GM23248 (cell line): ENCODE results near the gene SLC25A21.

ENCODE experiments used
- EZH2 ChIP-seq: fragments of 200-600 bp; sonication (generic); IDR thresholded peaks from 2 replicates; pipeline ENCODE4 v1.6.1; 2018; ENCODE audit warnings: antibody characterized with exemption, mild to moderate bottlenecking; ENCODE audit not compliant: insufficient read depth, poor library complexity, severe bottlenecking
- EZH2phosphoT487 ChIP-seq: fragments of 200-600 bp; sonication (generic); IDR thresholded peaks from 2 replicates; pipeline ENCODE4 v1.6.1; 2018; ENCODE audit warnings: antibody characterized with exemption, moderate library complexity, mild to moderate bottlenecking, low read depth; ENCODE audit not compliant: insufficient read depth

- TF ChIP-seq EZH2 (no peak), EZH2phosphoT487 (no peak)
Measured at GRCh38 chr14:36791402-36791801, 381.0 kb downstream of the SLC25A21 start.
